Astrocyte of the spinal cord (primary cell): ENCODE results near the gene MAP7.
A peak's percentile ranks its signal among the peaks of the same experiment; 100 is the strongest.
"Not testable (repeated sequence)": the region's sequence is repeated elsewhere in the genome, so short reads cannot be mapped to it uniquely, and the experiment has no call there.

Experiments
- DNase-seq: peaks from one replicate; pipeline ENCODE4 v3.0.0; 2011; ENCODE audit warnings: low read depth, low spot score
- H3K4me3 ChIP-seq: 2 replicates; pipeline ENCODE4 v1.5.1; 2011; ENCODE audit warnings: low read depth, mild to moderate bottlenecking, low read length, moderate library complexity
- in situ Hi-C: cut with HindIII; loops from 2 replicates; pipeline ENCODE4 v1.10.0; 2017; ENCODE audit warnings: low sequenced_read_pairs
- TF ChIP-seq, protein P1 (sequence below): IDR thresholded peaks from 2 replicates; pipeline ENCODE4 v1.5.1; 2012; ENCODE audit warnings: low read depth, mild to moderate bottlenecking, low read length, inconsistent platforms

MAP7 gene

GRCh38 chr6:136317021-136317694 is 233.1 kb downstream of the MAP7 start:
- in situ Hi-C loops, result no loop called here

DNA sequence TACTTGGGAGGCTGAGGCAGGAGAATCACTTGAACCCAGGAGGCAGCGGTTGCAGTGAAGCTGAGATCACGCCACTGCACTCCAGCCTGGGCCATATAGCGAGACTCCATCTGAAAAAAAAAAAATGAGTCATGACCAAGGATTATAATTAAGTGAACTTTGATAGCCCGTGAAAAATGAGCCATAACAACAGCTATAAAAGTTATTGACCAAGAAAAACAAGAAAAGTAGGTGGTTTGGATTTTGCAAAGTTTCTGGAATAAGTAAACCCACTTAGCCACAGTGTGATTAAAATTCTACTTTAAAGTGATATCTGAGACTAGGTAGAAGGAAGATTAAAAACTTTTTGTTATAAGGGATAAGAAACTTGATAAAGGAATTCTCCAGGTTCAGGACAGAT is 234.6 kb downstream of the MAP7 start:
- H3K4me3 ChIP-seq, result no peak overlapping the region
- in situ Hi-C loops, result no loop called here
- TF ChIP-seq, protein P1, sequence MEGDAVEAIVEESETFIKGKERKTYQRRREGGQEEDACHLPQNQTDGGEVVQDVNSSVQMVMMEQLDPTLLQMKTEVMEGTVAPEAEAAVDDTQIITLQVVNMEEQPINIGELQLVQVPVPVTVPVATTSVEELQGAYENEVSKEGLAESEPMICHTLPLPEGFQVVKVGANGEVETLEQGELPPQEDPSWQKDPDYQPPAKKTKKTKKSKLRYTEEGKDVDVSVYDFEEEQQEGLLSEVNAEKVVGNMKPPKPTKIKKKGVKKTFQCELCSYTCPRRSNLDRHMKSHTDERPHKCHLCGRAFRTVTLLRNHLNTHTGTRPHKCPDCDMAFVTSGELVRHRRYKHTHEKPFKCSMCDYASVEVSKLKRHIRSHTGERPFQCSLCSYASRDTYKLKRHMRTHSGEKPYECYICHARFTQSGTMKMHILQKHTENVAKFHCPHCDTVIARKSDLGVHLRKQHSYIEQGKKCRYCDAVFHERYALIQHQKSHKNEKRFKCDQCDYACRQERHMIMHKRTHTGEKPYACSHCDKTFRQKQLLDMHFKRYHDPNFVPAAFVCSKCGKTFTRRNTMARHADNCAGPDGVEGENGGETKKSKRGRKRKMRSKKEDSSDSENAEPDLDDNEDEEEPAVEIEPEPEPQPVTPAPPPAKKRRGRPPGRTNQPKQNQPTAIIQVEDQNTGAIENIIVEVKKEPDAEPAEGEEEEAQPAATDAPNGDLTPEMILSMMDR, result no peak
- DNase-seq, result no peak

More at GRCh38 chr6:136317021-136317694, 233.1 kb downstream of the MAP7 start:
- TF ChIP-seq, protein P1, result peak; percentile 91
- DNase-seq, result peak; percentile 66
- no peak overlapping the region for H3K4me3 ChIP-seq

DNA sequence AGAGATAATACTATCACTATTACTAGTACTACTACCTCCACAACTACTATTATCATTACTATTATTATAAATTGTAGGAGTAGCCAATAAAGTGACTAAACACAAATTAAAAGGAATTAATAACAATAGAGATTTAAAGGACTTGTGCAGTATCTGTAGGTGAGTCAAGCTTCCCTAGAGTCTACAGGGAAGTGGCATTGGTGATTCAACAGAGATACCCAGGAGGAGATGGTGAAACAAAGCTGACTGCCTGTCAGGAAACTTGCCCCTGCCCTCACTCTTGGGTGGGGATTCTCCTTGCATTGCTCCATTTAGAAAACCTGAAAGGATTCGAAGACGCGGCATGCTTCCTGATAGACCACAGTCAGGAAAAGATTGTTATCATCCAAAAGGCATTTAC is 237.2 kb downstream of the MAP7 start:
- no peak for DNase-seq
- in situ Hi-C loops, result no loop called here
- TF ChIP-seq, protein P1, result no peak
- H3K4me3 ChIP-seq, result no peak overlapping the region

DNA sequence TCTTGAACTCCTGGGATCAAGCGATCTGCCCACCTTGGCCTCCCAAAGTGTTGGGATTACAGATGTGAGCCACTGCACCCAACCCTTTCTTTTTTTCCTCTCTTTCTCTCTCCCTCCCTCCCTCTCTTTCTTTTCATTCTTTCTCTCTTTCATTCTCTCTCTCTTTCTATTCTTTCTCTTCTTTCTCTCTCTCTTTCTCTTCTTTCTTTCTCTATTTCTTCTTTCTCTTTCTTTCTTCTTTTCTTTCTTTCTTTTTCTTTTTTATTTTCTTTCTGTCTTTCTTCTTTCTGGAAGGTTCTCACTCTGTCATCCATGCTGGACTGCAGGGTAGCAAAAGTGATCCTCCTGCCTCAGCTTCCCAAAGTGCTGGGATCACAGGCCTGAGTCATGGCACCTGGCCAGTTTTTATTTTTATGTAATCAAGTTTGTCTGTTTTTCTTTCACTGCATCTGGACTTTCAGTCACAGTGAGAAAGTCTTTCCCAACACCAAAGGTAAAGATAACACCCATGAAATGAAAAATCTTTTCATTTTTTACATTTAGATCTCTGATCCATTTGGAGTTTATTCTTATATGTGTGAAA is 240.4 kb downstream of the MAP7 start:
- TF ChIP-seq, protein P1, result no peak
- H3K4me3 ChIP-seq, result no peak overlapping the region
- in situ Hi-C loops, result no loop called here
- DNase-seq, result no peak

- no peak for DNase-seq
- TF ChIP-seq, protein P1, result no peak
- H3K4me3 ChIP-seq, result no peak overlapping the region
- in situ Hi-C loops, result no loop called here
Measured at GRCh38 chr6:136309171-136309570, 241.1 kb downstream of the MAP7 start.

- H3K4me3 ChIP-seq, DNase-seq, in situ Hi-C loops: not testable (repeated sequence)
Measured at GRCh38 chr6:136308469-136308868, 241.8 kb downstream of the MAP7 start.

DNA sequence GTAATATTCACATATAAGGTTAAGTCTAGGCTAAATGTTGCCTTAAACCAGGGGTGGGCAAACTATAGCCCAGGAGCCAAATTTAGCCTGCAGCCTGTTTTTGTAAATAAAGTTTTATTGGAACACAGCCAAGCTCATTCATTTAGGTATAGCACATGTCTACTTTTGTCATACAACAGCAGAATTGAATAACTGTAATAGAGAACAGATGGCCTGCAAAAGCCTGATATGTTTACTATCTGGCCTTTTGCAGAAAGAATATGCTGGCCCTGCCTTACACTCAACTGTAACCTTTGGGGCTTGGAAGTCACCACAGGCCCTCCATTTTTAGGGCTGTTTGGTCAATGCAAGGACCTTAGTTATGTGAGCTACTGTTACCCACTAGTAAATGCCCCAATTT is 242.9 kb downstream of the MAP7 start:
- TF ChIP-seq, protein P1, result no peak
- no peak for DNase-seq
- in situ Hi-C loops, result no loop called here
- H3K4me3 ChIP-seq, result no peak overlapping the region
